ENCODE measurements around the gene KRT84.

KRT84 gene, protein sequence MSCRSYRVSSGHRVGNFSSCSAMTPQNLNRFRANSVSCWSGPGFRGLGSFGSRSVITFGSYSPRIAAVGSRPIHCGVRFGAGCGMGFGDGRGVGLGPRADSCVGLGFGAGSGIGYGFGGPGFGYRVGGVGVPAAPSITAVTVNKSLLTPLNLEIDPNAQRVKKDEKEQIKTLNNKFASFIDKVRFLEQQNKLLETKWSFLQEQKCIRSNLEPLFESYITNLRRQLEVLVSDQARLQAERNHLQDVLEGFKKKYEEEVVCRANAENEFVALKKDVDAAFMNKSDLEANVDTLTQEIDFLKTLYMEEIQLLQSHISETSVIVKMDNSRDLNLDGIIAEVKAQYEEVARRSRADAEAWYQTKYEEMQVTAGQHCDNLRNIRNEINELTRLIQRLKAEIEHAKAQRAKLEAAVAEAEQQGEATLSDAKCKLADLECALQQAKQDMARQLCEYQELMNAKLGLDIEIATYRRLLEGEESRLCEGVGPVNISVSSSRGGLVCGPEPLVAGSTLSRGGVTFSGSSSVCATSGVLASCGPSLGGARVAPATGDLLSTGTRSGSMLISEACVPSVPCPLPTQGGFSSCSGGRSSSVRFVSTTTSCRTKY

DNA sequence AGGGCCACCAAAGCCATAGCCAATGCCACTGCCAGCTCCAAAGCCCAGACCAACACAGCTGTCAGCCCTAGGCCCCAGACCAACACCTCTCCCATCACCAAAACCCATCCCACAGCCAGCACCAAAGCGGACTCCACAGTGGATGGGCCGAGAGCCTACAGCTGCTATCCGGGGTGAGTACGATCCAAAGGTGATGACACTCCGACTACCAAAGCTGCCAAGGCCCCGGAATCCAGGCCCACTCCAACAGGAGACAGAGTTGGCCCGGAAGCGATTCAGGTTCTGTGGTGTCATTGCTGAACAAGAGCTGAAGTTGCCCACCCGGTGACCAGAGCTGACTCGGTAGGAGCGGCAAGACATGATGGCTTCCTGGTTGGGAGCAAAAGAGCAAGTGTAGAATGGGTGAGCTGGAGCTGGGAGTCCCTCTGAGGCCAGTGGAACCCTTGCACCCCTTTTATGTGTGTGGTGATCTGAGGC lies at the start of gene KRT84:
TSS of gene KRT84 (minus strand) at position 427 of the 477 bp plus-strand sequence. CDS start at position 360, 67 bp downstream.
- DNase-seq, result no peak

DNA sequence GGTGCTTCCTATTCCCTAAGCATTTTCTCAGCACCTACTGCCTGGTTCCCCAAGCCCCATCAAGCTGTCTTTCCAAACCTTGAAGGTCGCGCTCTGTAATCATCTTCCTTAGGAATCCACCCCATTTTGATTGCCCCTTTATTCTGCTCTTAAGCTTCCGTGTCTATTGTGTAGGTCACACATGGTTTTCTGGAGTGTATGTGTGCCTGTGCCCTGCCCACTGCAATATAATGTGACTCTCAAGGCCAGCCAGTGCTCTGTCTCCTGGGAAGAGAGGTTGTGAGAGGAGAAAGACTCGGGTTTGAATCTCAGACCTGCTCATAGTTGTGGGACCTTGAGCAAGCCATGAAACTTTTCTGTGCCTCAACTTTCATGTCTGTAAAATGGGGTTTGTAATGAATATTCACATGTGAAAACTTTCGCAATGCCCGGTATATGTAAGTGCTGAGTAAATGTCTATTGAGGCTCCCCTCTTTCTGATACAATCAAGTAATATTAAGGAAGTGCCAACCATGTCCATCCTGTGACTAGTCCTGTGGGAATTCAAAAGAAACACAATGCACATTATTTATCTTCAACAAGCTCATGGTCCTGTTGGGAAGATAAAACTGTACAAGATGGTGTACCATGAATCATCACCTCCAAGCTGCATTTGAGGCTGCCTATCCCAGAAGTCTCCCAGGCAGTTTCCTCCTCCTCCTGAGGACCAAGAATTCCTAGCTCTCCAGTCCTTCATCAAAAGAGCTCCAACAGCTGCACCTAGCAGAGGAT lies 49.5 kb upstream of the KRT84 start:
- DNase-seq, result no peak

DNA sequence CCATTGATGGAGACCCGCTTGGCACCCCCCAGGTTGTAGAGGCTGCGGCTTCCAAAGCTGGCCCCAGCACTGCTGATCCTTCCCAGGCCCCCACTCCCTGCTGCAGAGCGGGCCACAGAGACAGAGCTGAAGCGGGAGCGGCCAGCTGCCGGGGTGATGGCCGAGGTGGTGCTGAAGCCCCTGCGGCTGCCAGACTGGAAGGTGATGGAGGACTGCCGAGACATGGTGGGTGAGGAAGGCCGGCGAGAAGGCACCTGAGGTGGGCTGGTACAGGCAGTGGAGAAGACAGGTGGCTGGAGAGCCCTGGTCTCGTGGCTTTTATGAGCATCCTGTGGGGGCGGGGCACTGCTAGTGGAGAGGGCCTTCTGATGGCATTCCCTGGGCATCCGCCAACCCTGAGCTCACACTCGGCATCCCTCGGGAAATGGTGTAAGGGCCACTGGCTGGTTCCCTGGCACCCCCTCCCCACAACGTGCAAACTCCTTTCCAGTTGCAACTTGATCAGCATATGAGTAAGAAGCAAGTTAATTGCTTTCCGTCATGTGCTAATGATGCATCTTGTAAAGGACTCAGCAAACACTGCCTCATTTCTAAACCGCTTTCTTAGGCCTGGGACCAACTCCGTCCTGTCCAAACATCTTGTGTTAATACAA lies 48.8 kb upstream of the KRT84 start, which contains the start of gene KRT75:
TSS of gene KRT75 (minus strand) at position 291 of the 653 bp plus-strand sequence. CDS start at position 224, 67 bp downstream.
- DNase-seq, result no peak

DNA sequence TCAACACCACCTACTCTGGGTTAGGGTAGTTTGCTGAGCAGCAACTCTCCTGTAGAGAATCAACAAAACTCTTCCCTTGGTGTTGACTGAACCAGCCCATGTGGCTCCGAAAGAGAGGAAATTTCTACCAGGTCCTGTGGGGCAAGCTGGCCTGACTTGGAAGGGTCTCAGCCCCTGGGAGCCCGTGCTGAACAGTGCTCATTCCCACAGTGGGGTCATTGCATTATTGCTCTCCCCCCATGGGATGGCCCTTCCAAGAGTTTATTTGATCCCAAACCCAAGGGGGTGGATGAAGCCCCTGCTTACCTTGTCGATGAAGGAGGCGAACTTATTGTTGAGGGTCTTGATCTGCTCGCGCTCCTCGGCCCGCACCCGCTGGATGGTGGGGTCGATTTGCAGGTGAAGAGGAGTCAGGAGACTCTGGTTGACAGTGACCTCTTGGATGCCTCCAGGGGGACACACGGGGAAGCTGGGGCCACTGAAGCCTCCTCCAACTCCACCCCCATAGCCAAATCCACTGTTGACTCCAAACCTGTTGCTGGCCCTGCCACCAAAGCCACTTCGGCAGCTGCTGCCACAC lies 48.1 kb upstream of the KRT84 start:
- DNase-seq, result no peak

DNA sequence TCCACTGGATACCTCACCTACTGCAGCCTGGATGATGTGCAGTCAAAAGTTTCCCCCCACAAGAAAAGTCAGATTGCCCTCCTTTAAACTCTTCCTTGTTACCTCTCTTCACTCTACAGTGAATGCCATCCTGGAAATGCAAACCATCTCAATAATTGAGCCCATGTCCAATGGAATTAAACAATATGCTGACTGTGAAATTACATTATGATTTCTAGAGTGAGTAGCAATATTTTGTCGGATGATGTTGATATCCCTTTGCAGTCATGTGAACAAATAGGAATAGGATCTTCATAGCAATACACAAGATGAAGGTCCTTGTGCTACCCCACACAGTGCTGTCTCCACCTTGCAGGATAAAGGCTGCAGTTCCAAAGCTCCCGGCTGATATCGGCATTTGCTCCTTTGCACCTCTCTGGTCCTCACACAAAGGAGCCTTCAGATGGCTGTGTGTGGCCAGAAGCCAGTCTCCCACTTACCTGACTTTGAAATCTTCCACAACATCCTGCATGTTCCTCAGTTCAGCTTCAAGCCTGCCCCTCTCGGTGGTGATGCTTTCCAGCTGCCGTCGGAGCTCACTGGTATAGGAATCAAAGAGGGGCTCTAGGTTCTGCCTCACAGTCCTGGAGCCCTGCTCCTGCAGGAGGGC lies 47.2 kb upstream of the KRT84 start:
- no peak for DNase-seq

DNA sequence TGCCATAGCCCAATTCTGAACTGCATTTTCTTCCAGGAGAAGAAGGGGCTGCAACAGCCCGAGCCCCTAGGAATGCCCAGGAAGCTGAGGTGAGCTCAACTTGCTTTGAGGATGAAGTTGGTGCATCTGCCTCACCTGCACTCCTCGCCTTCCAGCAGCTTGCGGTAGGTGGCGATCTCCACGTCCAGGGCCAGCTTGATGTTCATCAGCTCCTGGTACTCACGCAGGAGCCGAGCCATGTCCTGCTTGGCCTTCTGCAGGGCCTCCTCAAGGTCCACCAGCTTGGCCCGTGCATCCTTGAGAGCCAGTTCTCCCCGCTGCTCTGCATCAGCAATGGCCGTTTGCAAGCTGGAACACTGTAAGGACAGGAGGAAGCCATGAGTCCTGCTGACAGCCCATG lies 42.7 kb upstream of the KRT84 start:
- peak in 1 of 2 donors; percentile 2 for DNase-seq

DNA sequence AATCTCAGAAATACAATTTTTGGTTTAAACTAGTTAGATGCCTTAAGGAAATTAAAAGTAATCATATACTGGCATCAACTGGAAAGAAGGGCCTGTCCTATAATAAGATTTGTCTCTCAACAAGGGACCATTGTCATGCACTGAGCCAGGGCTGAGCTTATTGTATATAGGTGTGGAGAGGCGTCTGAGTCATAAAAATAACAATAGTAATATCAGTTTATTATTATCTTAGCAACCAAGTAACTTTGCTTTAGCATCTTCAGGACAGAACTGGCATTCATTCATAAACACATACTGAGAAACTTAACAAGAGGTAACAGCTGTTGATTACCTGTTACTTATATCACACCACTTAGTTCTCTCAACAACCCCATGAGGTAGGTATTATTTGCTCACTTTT lies 41.6 kb upstream of the KRT84 start:
- no peak for DNase-seq

DNA sequence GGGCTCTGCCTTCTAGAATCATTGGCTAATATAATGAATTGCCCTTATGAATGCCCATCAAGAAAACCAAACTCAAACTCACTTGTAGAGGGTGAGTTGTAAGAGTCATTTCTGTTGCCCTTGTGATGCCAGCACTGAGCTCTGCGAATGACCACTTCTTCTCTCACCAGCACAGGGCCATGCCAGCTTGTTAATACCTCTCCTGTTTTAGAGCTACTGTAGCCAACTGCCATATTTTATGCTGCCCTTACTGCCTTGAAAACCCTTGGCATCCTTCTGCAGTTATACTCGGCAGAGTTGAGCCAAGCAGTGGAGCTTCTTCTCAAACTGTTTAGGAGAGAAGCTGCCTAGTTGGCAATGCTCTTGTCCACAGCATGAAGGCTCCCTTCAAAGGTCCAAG lies 40.6 kb upstream of the KRT84 start:
- DNase-seq, result no peak

DNA sequence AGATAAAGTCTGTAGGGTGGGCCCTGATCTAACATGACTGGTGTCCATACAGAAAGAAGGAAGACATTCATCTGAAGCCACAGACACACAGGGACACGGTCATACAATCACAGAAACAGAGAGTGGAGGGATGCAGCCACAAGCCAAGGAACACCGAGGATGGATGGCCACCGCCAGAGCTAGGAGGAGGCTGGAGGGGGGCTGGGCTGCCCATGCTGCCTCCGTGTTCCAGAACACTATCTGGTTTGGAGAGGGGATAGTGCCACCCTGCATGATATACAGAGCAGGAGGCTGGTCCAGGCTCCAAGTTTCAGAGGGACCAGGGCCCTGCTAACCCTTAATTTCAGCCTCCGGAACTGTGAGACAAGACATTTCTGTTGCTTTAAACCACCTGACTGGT lies 40.0 kb upstream of the KRT84 start:
- no peak for DNase-seq

DNA sequence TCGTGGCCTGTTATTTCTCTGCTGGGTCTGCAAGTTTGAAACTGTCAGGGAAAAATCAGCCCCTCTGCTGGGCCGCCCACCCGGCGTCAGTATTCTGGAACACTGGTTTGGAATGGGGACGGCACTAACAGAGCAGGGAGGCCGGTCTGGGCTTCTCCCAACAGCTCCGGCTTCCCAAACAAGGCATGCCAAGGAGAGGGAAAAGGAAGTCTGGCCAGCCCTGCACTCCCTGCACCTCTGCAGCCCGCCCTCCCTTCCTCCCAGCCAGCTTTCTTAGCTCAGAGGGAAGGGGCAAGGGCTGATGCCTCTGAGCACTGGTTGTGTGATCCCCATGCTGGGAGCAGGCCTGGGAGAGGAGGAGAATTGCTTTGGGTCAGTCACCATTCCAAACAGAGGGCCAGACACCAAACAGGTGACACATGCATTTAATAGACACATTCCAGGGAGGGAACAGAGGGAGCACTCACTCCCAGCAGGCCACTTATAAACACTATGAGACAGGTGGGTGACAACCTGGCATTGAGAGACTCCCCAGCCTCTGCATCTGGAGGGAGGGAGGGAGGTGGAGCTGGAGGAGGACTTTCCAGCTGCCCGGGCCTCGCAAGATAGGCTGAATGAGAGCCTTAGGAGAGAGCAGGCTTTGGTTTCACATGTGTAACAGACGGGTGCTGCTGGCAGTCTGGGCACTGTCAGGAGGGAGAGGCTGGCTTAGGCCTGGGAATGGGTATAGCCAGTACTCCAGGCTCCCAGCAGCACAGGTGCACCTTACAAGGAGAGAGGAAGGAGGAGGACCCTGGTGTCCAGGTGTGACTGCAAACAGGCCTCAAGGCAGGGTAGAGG lies 38.4 kb upstream of the KRT84 start:
- DNase-seq, result no peak

DNA sequence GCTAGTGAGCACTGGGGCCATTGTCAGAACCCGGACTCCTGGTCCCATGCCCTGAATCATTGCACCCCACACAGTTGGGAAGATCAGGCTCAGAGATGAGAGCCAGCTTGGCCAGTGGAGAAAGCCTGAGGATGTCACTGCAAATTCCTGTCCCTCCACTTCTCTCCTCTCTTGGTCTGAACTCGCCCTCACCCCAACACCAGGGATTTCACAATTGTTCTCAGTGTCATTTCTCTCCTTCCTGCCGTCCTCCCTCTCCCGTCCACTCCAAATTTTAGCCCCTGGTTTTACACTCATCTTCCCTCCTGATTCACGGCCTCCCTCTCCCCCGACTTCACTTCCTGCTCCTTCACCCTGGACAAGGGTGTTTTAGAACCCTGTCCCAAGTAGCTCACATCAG lies 37.6 kb upstream of the KRT84 start:
- no peak for DNase-seq

DNA sequence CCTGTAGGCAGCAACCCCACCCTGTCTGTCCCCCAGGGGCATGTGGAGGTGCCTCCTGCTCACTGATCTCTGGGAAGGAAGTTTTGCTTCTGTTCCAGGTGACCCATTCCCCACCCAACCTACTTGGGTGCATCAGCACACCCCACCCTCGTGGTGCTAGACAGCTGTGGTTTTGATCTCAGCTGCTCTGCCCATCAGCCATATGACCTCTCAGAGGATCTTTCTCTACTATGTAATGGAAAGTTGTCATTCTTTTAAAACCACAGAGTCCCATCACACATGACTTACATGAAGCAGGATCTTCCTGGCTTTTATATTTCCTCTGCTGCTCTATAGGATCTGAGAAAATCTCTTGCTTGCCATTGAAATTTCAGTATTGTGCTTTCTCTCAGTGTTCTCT lies 34.2 kb upstream of the KRT84 start:
- no peak for DNase-seq

DNA sequence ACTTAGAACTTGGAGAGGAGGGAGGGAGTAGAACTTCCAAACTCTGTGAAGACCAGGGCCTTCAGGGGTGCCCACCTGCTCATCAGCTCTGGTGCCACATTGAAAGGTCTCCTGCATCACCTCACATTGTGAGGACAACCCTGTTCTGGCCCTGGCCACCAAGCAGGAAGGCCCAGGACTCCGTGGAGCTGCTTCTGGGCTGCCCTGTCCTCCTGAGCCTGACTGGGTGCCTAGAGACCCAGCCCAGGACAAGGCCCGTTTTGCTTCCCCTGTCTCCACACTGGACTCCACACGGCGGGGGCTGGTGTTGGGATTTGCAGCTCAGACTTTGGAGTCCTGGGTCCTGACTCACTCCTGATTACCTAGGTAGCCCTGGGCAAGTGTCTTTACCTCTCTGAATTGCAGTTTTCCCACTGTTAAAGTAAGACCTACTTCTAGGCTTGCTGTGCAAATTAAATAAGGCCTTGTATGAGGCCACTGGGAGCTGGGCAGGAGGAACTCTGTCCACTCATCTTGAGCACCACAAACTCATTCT lies 33.2 kb upstream of the KRT84 start:
- DNase-seq, result no peak

DNA sequence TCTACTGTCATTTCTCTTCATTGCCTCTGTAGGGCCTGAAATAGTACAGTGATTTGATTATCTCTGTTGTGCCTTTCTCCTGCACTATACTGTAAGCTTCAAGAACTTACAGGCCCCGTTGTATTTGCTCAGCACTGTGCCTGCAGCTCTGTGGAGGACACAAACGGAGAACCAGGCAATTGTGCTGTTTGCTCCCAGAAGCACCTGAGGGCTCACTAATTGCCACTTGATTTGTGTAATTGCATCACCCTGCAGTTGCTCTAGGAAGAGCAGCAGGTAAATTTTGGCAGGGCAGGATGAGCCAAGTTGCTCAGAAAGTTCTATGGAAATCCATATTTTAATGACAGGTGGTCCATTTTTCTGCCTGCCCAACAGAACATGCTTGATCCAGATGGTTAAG lies 32.3 kb upstream of the KRT84 start:
- no peak for DNase-seq

DNA sequence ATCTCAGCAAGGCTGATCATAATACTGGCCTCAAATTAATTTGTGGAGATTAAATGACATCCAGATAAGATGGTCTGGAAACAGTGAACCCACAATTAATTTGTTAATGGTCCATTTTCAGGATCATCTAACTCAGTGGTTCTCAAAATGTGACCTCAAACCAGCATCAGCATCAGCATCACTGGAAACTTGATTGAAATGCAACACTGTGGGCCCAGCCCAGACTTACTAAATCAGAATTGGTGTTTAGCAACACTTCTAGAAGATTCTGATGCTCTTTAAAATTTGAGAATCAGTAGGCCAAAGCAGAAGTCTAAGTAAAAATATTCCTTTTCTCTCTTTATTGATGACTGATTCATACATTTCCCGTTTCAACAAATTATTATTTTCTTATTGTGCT lies 31.3 kb upstream of the KRT84 start:
- no peak for DNase-seq

DNA sequence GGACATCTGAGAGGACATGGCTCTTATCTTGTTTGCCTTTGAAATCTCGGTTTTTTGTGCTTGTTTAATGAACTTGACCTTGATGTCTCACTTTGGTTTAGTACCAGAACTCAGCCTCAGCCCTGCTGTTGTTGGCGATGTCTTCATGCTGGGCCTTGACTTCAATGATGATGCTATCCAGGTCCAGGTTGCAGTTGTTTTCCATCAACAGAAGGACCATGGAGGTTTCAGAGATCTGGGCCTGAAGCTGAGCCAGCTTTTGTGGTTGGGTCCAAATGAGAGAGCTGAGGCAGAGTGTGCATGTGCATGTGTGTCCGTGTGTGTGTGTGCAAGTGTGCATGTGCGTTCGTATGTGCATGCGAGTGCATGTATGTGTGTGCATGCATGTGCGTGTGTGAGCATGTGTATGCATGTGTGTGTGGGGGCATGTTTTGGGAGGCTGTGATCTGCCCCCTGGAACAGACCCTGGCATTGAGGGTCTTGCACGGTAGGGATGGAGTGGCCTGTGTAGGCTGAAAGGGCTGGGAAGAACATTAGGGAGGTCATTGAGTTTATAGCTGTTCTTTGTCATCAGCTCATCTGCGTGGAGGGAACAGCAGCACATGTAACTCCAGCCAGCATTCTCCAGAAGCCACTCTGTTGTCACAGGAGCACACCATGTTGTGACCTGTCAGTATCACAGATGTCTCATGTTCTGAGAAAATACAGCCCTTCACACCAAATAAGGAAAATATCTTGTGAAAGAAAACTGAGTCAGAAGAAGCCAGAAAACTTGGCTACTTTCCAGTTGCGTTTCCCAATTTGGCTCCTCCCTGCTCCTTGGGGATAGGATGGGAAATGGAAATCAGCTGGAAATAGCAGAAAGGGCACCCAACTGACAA lies 30.7 kb upstream of the KRT84 start:
- no peak for DNase-seq

DNA sequence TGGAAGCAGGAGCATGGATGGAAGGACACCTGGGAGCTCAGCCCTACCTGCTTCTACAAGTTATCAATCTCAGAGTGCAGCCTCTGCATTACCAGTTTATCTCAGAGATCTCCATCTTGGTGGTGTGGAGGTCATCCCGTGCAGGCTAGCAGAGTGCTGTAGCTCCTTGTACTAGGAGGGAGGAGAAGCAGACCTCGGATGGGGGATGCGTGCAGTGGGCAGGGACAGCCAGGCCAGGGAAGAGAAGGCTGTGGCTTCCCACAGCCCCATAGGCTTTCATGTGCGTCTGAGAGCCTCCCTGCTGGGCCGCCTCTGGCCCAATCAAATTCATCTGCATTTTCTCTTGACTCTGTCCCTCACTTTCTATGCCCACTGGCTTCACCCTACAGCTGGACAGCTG lies 29.5 kb upstream of the KRT84 start:
- no peak for DNase-seq

DNA sequence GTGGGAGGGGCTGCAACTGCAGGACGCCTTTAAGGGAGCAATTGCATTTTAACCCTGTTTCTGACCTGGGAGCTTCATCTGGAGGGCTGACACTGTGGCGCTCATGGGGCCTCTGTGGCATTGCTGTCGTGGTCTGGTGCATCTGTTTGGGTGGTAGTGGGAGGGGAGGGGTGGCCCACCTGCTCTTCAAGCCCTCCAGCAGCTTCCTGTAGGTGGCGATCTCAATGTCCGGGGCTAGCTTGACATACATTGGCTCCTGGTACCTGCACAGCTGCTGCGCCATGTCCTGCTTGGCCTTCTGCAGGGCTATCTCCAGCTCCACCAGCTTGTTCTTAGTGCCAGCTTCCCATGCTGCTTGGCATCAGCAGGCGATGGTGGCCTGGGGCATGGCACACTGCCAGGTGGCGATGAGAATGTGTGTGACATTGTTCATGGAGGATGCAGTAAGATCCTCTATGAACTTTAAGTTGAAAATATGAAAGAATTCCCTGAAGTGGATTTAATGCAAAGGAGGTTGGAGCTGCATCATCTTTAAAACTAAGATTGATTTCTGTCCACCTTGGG lies 28.4 kb upstream of the KRT84 start:
- DNase-seq, result no peak

DNA sequence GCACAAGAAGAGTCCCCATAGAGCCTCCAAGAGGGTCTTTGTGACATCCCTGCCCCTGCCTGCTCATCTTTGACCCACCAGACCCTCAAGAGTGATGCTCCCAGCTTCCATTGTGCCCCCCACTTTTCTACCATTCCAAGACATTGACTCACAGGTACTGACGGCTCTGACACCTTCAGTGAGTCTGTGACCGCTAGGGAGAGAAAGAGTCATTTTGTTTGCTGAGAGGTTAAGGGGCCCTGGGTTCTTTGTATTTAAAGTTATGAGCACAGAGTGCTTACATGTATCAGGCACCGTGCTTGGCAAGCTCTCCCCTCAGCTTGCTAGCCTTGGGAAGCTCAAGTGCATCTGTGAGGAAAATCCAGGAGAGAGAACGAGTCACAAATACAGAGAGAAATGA lies 27.8 kb upstream of the KRT84 start:
- DNase-seq, result no peak

DNA sequence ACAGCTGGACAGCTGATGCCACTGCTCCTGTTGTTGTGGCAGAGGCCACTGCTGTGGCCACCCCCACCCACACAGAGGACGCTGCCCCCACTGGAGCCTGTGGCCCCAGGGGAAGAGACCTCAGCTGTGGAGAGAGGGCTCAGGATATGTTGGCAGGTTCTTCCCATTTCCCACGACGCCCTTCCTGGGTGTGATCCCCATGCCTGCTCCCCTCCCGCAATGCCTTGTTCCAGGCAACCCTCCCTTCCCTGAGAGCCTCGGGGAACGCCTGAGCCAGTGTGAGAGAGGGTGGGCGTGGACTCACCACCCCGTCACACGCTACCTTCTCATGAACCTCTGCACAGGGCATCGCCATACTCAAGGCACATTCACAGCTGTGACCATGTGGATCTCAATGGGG lies 26.4 kb upstream of the KRT84 start:
- DNase-seq, result no peak
